SK-N-SH treated with all-trans-retinoic acid at 6 μM for 48 hours (cell line): ENCODE data around the gene CINP.
"Not testable (repeated sequence)": the region's sequence is repeated elsewhere in the genome, so short reads cannot be mapped to it uniquely, and the experiment has no call there.

ENCODE experiments used
- ATAC-seq: fragments of 200-7000 bp; cut with Tn5 transposase; 3 replicates; pipeline ENCODE4 v1.9.1; 2020; ENCODE audit warnings: mild to moderate bottlenecking, moderate library complexity
- ARNTL ChIP-seq: fragments of 450-650 bp; formaldehyde crosslinking; IDR thresholded peaks from 2 replicates; pipeline ENCODE4 v1.5.0; 2020; ENCODE audit warnings: low read depth, mild to moderate bottlenecking, moderate library complexity, borderline replicate concordance
- BACH2 ChIP-seq: fragments of 250-450 bp; sonication (Bioruptor Pico); IDR thresholded peaks from 2 replicates; pipeline ENCODE4 v1.9.0; 2021; ENCODE audit warnings: mild to moderate bottlenecking, borderline replicate concordance
- CSDC2 ChIP-seq: fragments of 250-450 bp; sonication (Bioruptor Pico); IDR thresholded peaks from 2 replicates; pipeline ENCODE4 v1.5.0; 2020; ENCODE audit warnings: mild to moderate bottlenecking, moderate library complexity
- CSRNP3 ChIP-seq: fragments of 250-450 bp; sonication (Bioruptor Pico); IDR thresholded peaks from 2 replicates; pipeline ENCODE4 v1.5.1; 2021; ENCODE audit warnings: mild to moderate bottlenecking, moderate library complexity
- ESRRG ChIP-seq: fragments of 250-450 bp; sonication (Bioruptor Pico); IDR thresholded peaks from 2 replicates; pipeline ENCODE4 v1.6.1; 2021; ENCODE audit warnings: mild to moderate bottlenecking
- GLIS3 ChIP-seq: fragments of 250-450 bp; sonication (Bioruptor Pico); IDR thresholded peaks from 2 replicates; pipeline ENCODE4 v1.5.0; 2020; ENCODE audit warnings: mild to moderate bottlenecking, moderate library complexity
- ISL1 ChIP-seq: fragments of 250-450 bp; sonication (Bioruptor Pico); IDR thresholded peaks from 2 replicates; pipeline ENCODE4 v2.1.2; 2022; ENCODE audit warnings: mild to moderate bottlenecking, moderate library complexity
- OSR1 ChIP-seq: fragments of 250-450 bp; sonication (Bioruptor Pico); IDR thresholded peaks from 2 replicates; pipeline ENCODE4 v1.8.0; 2022; ENCODE audit warnings: moderate library complexity, mild to moderate bottlenecking, inconsistent platforms
- PATZ1 ChIP-seq: fragments of 250-450 bp; sonication (Bioruptor Pico); IDR thresholded peaks from 2 replicates; pipeline ENCODE4 v1.8.0; 2020; ENCODE audit warnings: mild to moderate bottlenecking, moderate library complexity, borderline replicate concordance
- PPARA ChIP-seq: fragments of 250-450 bp; sonication (Bioruptor Pico); IDR thresholded peaks from 2 replicates; pipeline ENCODE4 v1.5.0; 2020; ENCODE audit warnings: mild to moderate bottlenecking, borderline replicate concordance
- RARB ChIP-seq: fragments of 250-450 bp; sonication (Bioruptor Pico); IDR thresholded peaks from 2 replicates; pipeline ENCODE4 v1.8.0; 2021; ENCODE audit warnings: mild to moderate bottlenecking, moderate library complexity
- SNAI2 ChIP-seq: fragments of 250-450 bp; sonication (Bioruptor Pico); IDR thresholded peaks from 2 replicates; pipeline ENCODE4 v1.5.0; 2020; ENCODE audit warnings: mild to moderate bottlenecking, moderate library complexity
- TOX ChIP-seq: fragments of 250-450 bp; sonication (Bioruptor Pico); IDR thresholded peaks from 2 replicates; pipeline ENCODE4 v1.8.0; 2021; ENCODE audit warnings: mild to moderate bottlenecking, moderate library complexity, borderline replicate concordance
- TSHZ2 ChIP-seq: fragments of 250-450 bp; sonication (Bioruptor Pico); IDR thresholded peaks from 2 replicates; pipeline ENCODE4 v1.5.0; 2020; ENCODE audit warnings: mild to moderate bottlenecking, moderate library complexity
- ZFP3 ChIP-seq: fragments of 250-450 bp; sonication (Bioruptor Pico); IDR thresholded peaks from 2 replicates; pipeline ENCODE4 v1.5.0; 2020; ENCODE audit warnings: mild to moderate bottlenecking, moderate library complexity
- ZFP30 ChIP-seq: fragments of 450-650 bp; formaldehyde crosslinking; IDR thresholded peaks from 2 replicates; pipeline ENCODE4 v1.5.0; 2022; ENCODE audit warnings: mild to moderate bottlenecking, moderate library complexity
- TF ChIP-seq, protein P1 (sequence below): fragments of 250-450 bp; sonication (Bioruptor Pico); IDR thresholded peaks from 2 replicates; pipeline ENCODE4 v1.8.0; 2021; ENCODE audit warnings: low read depth, mild to moderate bottlenecking, moderate library complexity, borderline replicate concordance

The CINP gene

DNA sequence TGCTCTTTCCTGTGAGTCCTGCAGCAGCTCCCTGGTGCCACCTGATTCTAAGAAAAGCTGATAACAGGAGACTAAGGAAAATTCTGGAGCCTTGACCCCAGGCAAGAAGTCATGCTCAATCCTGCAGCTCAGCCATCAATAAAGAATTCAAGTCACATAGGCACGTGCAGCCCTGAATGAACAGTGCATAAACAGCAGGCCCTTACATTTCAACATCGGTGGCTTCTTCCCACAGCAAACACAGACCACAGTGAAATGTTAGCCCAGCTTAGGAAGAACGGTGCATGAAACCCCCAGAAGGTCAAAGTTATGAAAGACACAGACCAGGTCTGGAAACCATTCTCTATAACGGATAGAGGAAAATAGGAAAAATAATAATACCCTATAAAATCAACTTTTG is 10.5 kb downstream of the CINP start:
- no peak for ATAC-seq
- TF ChIP-seq ISL1 (CRISPR knock-in tag) (no peak), CSRNP3 (CRISPR knock-in tag) (no peak), GLIS3 (CRISPR knock-in tag) (no peak), RARB (CRISPR knock-in tag) (no peak), ESRRG (CRISPR knock-in tag) (no peak), PPARA (CRISPR knock-in tag) (no peak), ZFP3 (CRISPR knock-in tag) (no peak), BACH2 (CRISPR knock-in tag) (no peak), TSHZ2 (CRISPR knock-in tag) (no peak), SNAI2 (no peak), ZFP30 (CRISPR knock-in tag) (no peak)
- TF ChIP-seq, protein P1, sequence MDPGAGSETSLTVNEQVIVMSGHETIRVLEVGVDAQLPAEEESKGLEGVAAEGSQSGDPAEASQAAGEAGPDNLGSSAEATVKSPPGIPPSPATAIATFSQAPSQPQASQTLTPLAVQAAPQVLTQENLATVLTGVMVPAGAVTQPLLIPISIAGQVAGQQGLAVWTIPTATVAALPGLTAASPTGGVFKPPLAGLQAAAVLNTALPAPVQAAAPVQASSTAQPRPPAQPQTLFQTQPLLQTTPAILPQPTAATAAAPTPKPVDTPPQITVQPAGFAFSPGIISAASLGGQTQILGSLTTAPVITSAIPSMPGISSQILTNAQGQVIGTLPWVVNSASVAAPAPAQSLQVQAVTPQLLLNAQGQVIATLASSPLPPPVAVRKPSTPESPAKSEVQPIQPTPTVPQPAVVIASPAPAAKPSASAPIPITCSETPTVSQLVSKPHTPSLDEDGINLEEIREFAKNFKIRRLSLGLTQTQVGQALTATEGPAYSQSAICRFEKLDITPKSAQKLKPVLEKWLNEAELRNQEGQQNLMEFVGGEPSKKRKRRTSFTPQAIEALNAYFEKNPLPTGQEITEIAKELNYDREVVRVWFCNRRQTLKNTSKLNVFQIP = no peak
- TF ChIP-seq, all 23 proteins: peak for 0

- not testable (repeated sequence) for ATAC-seq
Observed at GRCh38 chr14:102351593-102351992, 11.1 kb downstream of the CINP start.

DNA sequence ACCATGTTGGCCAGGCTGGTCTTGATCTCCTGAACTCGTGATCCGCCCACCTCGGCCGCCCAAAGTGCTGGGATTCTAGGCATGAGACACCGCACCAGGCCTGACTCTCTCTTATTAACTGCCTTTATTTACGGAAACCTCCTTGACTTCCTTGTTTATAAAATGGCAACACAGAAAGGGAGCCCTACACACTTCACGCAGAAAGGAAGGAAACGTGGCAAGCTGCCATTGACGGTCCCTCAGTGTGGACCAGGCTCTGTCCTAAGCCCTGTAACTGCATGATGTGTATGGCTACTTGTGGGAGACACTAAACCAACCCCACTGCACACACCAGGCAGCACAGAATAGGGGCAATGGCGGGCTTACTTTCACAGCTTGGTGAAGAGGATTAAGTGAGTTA is 11.7 kb downstream of the CINP start:
- no peak for ATAC-seq
- TF ChIP-seq ISL1 (CRISPR knock-in tag) (no peak), BACH2 (CRISPR knock-in tag) (no peak), CSDC2 (CRISPR knock-in tag) (no peak), ZFP3 (CRISPR knock-in tag) (no peak), TSHZ2 (CRISPR knock-in tag) (no peak), ARNTL (no peak), PATZ1 (no peak)

- TF ChIP-seq OSR1 (no peak), ZFP30 (CRISPR knock-in tag) (no peak), CSRNP3 (CRISPR knock-in tag) (no peak), TOX (CRISPR knock-in tag) (no peak)
- ATAC-seq = no peak
Observed at GRCh38 chr14:102348376-102348775, 14.3 kb downstream of the CINP start.
